Activated CD4-positive, alpha-beta T cell treated with anti-CD3 and anti-CD28 coated beads, Interleukin-2, amount 50 U/mL, for 48 hours (primary cell): ENCODE results near the gene ASCL1.

Experiments used
- DNase-seq, 2 experiments: peaks; one replicate each; pipeline ENCODE4 v3.0.0-alpha.2; 2020

Gene ASCL1

DNA sequence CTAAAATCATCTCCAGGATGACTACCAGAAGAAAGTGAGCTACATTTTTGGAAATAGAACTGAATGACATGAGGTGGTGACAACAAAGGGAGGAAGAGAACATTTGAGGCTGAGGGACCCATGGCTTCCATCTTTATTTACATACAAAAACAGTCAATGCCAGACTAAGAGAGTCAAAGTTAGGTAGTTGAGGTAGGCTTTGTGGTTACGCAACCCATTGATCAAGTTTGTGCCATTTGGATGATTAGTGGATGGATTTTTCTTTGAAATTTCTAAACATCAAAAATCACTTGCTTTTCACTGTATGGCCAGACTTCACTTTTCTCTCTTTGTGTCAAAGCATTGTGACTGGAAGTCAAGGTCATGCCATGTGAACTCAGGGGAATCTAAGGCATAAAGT is 22.9 kb downstream of the ASCL1 start:
- DNase-seq = no peak

DNA sequence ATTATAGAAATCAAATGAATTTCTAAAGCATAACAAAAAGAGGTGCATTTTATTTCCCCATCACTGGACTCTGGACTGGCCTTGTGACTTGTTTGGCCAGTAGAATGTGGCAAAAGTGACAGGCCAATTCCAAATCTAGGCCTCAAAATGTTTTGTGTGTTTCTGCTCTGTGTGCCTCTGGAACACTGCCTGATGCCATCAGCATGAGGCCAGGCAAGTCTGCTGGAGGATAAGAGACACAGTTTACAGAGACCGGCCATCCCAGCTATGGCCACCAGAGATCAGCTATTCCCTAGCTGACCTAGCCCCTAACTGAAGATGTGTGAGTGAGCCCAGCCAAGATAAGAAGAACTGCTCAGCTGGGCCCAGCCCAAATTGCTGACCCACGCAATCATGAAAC is 32.9 kb downstream of the ASCL1 start:
- DNase-seq = no peak

DNA sequence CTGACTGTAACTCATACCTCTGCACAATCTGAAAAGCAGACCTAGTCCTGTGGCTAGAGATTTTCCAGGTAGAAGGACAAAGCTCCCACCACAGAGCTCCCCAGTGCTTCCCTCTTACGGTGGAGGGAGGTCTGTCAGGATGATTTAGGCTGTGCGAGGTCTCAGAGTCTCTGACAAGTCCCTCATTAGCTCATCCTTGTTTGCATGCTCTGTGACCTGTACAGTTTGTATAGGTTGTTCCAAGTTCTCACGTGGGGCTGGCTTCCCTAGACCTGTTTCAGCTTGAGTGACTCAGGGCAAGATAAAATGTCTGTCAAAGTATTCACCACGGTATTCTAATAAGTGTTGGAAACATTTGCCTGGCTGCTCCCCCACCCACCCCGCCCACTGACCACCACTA is 34.8 kb downstream of the ASCL1 start:
- DNase-seq = no peak

DNA sequence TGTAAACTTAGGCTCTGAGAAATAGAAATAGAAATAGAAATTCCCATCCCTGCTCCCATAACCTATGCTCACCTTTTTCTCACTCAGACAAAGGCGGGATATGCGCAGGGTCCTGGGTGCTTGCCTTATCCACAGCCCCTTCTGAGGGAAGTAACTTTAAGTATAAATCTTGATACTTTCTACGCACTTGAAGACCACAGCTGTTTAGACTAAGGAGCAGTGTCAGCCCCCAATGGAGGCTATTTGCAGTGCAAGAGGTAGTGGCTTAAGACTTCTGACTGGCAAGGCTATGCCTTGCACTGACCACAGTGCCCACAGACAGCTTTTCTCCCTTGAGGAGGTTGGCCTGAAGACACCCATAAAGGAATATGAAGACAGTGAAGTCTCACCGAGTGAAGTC is 35.2 kb downstream of the ASCL1 start:
- DNase-seq = no peak

DNA sequence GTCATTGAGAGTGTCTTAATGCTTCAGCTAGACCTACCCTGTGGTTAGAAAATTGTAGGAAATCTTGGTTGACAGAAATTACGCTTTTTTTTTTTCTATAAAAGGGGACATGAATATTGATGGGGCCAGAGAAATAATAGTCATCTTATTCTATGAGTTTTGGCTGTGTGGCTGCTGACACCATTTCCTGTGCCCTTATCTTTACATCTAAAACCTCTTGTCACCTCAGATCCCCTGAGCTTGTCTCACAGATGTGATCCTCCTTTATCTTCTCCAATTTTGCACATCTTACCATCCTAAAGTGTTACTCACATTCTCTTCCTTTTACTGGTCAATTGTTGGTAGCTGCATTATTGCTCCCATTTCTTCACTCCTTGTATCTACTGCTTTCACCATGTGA is 36.1 kb downstream of the ASCL1 start:
- no peak for DNase-seq

DNA sequence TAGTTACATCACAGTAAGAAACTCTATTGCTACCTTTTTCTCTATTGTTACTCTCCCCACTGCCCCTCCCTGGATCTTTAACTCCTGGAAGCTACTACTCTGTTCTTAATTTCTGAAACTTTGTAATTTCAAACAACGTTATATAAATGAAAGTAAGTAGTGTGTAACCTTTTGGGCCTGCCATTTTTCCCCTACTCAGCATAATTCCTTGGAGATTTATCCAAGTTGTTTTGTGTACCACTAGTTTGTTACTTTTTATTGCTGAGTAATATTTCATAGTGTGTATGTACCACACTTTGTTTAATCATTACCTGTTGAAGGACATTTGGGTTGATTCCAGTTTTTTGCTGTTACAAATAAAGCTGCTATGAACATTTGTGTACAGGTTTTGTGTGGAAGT is 37.9 kb downstream of the ASCL1 start:
- no peak for DNase-seq
